Neuronal stem cell (in vitro differentiated cells): ENCODE data around the gene NUDCD3.

ENCODE experiments used
- DNase-seq: peaks from one replicate; pipeline ENCODE4 v3.0.0-alpha.2; 2013; ENCODE audit warnings: low spot score
- H2AFZ ChIP-seq: one replicate; pipeline ENCODE4 v1.6.1; 2013; ENCODE audit warnings: mild to moderate bottlenecking, low read length, inconsistent platforms
- H2AK5ac ChIP-seq: 2 replicates; pipeline ENCODE4 v1.6.1; 2013; ENCODE audit warnings: low read depth, mild to moderate bottlenecking, inconsistent platforms, low read length, moderate library complexity, mixed read lengths
- H2BK120ac ChIP-seq: 2 replicates; pipeline ENCODE4 v1.6.1; 2013; ENCODE audit warnings: low read depth, mild to moderate bottlenecking, inconsistent platforms, low read length, moderate library complexity, mixed read lengths
- H2BK12ac ChIP-seq: one replicate; pipeline ENCODE4 v1.6.1; 2013; ENCODE audit warnings: low read length, inconsistent platforms
- H2BK15ac ChIP-seq: 2 replicates; pipeline ENCODE4 v1.6.1; 2013; ENCODE audit warnings: mild to moderate bottlenecking, low read length, inconsistent platforms, mixed read lengths
- H2BK5ac ChIP-seq: one replicate; pipeline ENCODE4 v1.6.1; 2013; ENCODE audit warnings: inconsistent platforms, mild to moderate bottlenecking, low read length, moderate library complexity
- H3K14ac ChIP-seq: one replicate; pipeline ENCODE4 v1.6.1; 2013; ENCODE audit warnings: low read length, inconsistent platforms
- H3K18ac ChIP-seq: 2 replicates; pipeline ENCODE4 v1.6.1; 2013; ENCODE audit warnings: low read length, inconsistent platforms
- H3K23ac ChIP-seq: 2 replicates; pipeline ENCODE4 v1.6.1; 2013; ENCODE audit warnings: low read depth, mild to moderate bottlenecking, mixed read lengths, low read length, inconsistent platforms; ENCODE audit not compliant: poor library complexity
- H3K27ac ChIP-seq: replicated peaks from 3 replicates; pipeline ENCODE4 v1.5.1; 2013; ENCODE audit warnings: low read length, inconsistent platforms
- H3K27me3 ChIP-seq, 3 experiments: 2 replicates each; pipeline ENCODE4 v1.6.1; 2013; ENCODE audit warnings: low read length in 3 of 3, mild to moderate bottlenecking in 2 of 3, inconsistent platforms in 1 of 3, low read depth in 1 of 3, mixed read lengths in 1 of 3, moderate library complexity in 1 of 3; ENCODE audit not compliant: control insufficient read depth in 3 of 3, insufficient read depth in 3 of 3
- H3K36me3 ChIP-seq, 2 donors: replicated peaks in 1 of 2; 2 replicates each; pipeline ENCODE4 v1.6.1; 2013; ENCODE audit warnings: low read length in 2 of 2; ENCODE audit not compliant: control insufficient read depth in 2 of 2, insufficient read depth in 2 of 2
- H3K4ac ChIP-seq: 2 replicates; pipeline ENCODE4 v1.6.1; 2013; ENCODE audit warnings: inconsistent platforms, mild to moderate bottlenecking, low read length, moderate library complexity
- H3K4me1 ChIP-seq, 2 donors: 1 replicate in 1 of 2; 2 replicates in 1 of 2; pipeline ENCODE4 v1.6.1; 2013; ENCODE audit warnings: low read length in 2 of 2, low read depth in 1 of 2; ENCODE audit not compliant: control insufficient read depth in 2 of 2, insufficient read depth in 1 of 2
- H3K4me2 ChIP-seq: one replicate; pipeline ENCODE4 v1.6.1; 2013; ENCODE audit warnings: mild to moderate bottlenecking, low read length, inconsistent platforms; ENCODE audit not compliant: insufficient read depth, poor library complexity, severe bottlenecking
- H3K4me3 ChIP-seq, 2 donors: 2 replicates each; pipeline ENCODE4 v1.5.1; 2013; ENCODE audit warnings: low read length in 2 of 2, mild to moderate bottlenecking in 2 of 2, inconsistent platforms in 1 of 2, moderate library complexity in 1 of 2
- H3K79me1 ChIP-seq: one replicate; pipeline ENCODE4 v1.6.1; 2013; ENCODE audit warnings: low read depth, mild to moderate bottlenecking, inconsistent platforms, low read length, moderate library complexity
- H3K9ac ChIP-seq: one replicate; pipeline ENCODE4 v1.6.1; 2013; ENCODE audit warnings: mild to moderate bottlenecking, low read depth, low read length, inconsistent platforms; ENCODE audit not compliant: poor library complexity
- H3K9me3 ChIP-seq, 2 donors: replicated peaks in 1 of 2; 2 replicates each; pipeline versions ENCODE3 to v1.6.1; 2013; ENCODE audit warnings: low read length in 2 of 2, mild to moderate bottlenecking in 2 of 2, inconsistent platforms in 1 of 2, low read depth in 1 of 2, mixed read lengths in 1 of 2, moderate library complexity in 1 of 2; ENCODE audit not compliant: control insufficient read depth in 2 of 2, insufficient read depth in 1 of 2
- H4K8ac ChIP-seq: one replicate; pipeline ENCODE4 v1.6.1; 2013; ENCODE audit warnings: low read depth, mild to moderate bottlenecking, inconsistent platforms, low read length, moderate library complexity
- H4K91ac ChIP-seq: one replicate; pipeline ENCODE4 v1.6.1; 2013; ENCODE audit warnings: low read length, low read depth, mild to moderate bottlenecking, inconsistent platforms; ENCODE audit not compliant: poor library complexity
- WGBS, 2 donors: extraction: QIAGEN DNeasy Blood & Tissue Kit; methylation state at CpG; one replicate each; pipeline ENCODE4 v1.1.7; 2013; ENCODE audit warnings: missing lambda C conversion rate in 2 of 2, mixed read lengths in 1 of 2; ENCODE audit not compliant: insufficient read length in 2 of 2, insufficient replicate concordance in 1 of 2; ENCODE audit errors: extremely low coverage in 2 of 2; 5-methylcytosine and 5-hydroxymethylcytosine counted together

The NUDCD3 gene

GRCh38 chr7:44386139-44386913 is 104.1 kb downstream of the NUDCD3 start:
- Histone ChIP-seq H4K8ac (no peak overlapping the region), H2BK12ac (no peak overlapping the region), H4K91ac (no peak overlapping the region), H3K14ac (no peak overlapping the region), H3K4me2 (no peak overlapping the region), H3K23ac (no peak overlapping the region), H3K4ac (no peak overlapping the region), H3K27me3 (no peaks in the 10 kb centered on the region), H3K4me3 (no peak overlapping the region), H3K79me1 (no peaks in the 10 kb centered on the region), H2BK15ac (no peak overlapping the region), H3K18ac (no peak overlapping the region), H3K9me3 (no peaks in the 10 kb centered on the region), H2BK120ac (no peak overlapping the region), H3K36me3 (peaks cover 47 to 80% of the 10 kb centered on the region in 2 donors), H3K4me1 (peaks cover 0 to 8% of the 10 kb centered on the region in 2 donors), H2AK5ac (no peak overlapping the region), H3K27ac (no peak overlapping the region), H2AFZ (no peak overlapping the region), H3K9ac (no peak overlapping the region), H2BK5ac (no peak overlapping the region)
- no peak for DNase-seq
- WGBS, 2 donors, result no CpG with 5 or more reads among the region's 8 CpGs

DNA sequence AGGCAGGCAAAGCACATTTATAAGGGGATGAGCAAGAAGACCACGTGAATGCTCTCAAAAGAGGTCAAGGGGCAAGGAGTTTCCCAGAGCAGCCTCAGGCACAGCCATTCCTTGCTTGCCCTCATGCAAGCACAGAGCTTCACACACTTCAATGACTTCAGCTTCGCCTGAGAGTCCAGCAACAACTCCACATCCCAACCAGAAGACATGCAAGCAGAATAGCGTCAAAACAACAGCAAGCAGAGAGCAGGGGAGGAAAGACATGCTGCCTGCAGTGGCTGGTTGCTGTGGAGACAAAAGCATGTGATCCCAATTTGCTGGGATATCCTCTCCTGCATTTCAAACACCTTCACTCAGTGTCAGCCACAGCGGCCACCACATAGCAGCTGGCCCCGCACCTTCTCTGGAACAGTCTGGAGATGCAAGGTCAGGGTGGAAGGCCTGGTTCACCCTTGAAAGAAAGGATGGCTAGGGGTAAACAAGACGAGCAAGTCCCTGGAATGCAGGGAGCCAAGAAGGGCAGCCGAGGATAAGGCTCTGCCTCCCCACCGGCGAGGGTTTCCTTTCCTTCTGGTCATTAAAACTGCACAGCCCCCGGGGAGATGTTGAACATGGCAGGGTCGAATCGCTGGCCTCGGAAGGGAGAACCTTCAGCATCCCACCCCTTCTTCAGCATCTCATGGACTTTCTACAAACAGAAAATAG is 104.9 kb downstream of the NUDCD3 start:
- Histone ChIP-seq H3K4ac (no peak overlapping the region), H3K27me3 (no peaks in the 10 kb centered on the region), H3K14ac (no peak overlapping the region), H3K36me3 (peaks cover 47 to 72% of the 10 kb centered on the region in 2 donors), H2AFZ (no peak overlapping the region), H2AK5ac (no peak overlapping the region), H3K9ac (no peak overlapping the region), H3K4me2 (no peak overlapping the region), H2BK12ac (no peak overlapping the region), H2BK120ac (no peak overlapping the region), H4K8ac (no peak overlapping the region), H3K79me1 (no peaks in the 10 kb centered on the region), H3K27ac (no peak overlapping the region), H3K4me3 (no peak overlapping the region), H4K91ac (no peak overlapping the region), H3K4me1 (peaks cover 0 to 8% of the 10 kb centered on the region in 2 donors), H3K18ac (no peak overlapping the region), H2BK5ac (no peak overlapping the region), H3K9me3 (no peaks in the 10 kb centered on the region), H3K23ac (no peak overlapping the region), H2BK15ac (no peak overlapping the region)
- DNase-seq, result no peak
- WGBS, 2 donors, result no CpG with 5 or more reads among the region's 13 CpGs

DNA sequence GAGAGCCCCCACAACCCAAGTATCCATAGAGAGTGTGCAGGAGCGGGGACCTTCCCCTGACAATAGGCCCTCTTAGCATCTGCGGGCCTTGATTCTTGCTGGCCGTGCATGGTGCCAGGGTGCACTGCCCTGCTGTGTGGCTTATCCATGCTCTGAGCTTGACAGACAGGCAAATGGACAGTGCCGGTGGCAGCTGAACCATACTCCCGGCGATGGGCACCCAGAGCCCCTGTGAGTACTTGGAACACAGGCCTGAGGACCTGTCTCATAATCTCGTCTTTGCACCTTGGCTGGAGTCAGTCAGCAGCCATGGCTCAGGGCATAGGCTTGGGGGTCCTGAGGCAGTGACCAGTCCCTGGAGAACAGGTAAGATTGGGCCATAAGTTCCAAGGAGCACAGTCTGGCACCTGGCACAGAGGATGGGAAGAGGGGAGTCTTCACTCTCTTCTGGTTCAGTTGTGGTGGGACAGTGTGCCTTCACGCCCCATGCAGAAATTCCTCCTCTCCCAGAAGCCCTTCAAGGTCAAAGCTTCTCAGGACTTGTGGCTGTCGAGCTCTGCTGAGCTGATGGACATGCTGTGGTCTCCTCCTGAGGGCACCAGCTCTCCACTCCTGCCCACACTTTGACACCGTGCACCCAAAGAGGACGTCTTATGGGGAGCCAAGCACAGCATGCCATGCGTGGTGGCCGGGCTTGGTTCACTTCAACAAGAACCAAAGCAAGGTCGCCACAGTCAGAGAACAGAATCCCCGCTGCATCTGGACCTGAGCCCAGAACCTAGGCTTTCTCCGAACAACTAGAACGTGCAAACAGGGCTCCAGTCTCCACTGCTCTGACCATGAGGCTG is 105.6 kb downstream of the NUDCD3 start:
- H3K9me3 ChIP-seq, result no peaks in the 10 kb centered on the region
- H3K4me2 ChIP-seq, result no peak overlapping the region
- peaks cover 44 to 66% of the 10 kb centered on the region in 2 donors for H3K36me3 ChIP-seq
- no peak overlapping the region for H3K14ac ChIP-seq
- no peak overlapping the region for H3K18ac ChIP-seq
- H2AFZ ChIP-seq, result no peak overlapping the region
- no peaks in the 10 kb centered on the region for H3K27me3 ChIP-seq
- no peak overlapping the region for H2BK5ac ChIP-seq
- no peaks in the 10 kb centered on the region for H3K79me1 ChIP-seq
- H3K9ac ChIP-seq, result no peak overlapping the region
- no peak overlapping the region for H3K4me3 ChIP-seq
- no CpG with 5 or more reads among the region's 17 CpGs for whole genome bisulfite sequencing, 2 donors
- H3K27ac ChIP-seq, result no peak overlapping the region
- H4K91ac ChIP-seq, result no peak overlapping the region
- no peak overlapping the region for H2BK120ac ChIP-seq
- H2BK15ac ChIP-seq, result no peak overlapping the region
- no peak overlapping the region for H2AK5ac ChIP-seq
- H3K23ac ChIP-seq, result no peak overlapping the region
- no peak overlapping the region for H2BK12ac ChIP-seq
- no peak for DNase-seq
- H4K8ac ChIP-seq, result no peak overlapping the region
- H3K4me1 ChIP-seq, result peaks cover 0 to 8% of the 10 kb centered on the region in 2 donors
- H3K4ac ChIP-seq, result no peak overlapping the region
